ENCODE results near the gene RP9. TPM values are rescaled to one million over a fixed set of nuclear protein-coding genes. Genes with fewer than 3 reads are reported as not detected.
"Not testable (repeated sequence)": the region's sequence is repeated elsewhere in the genome, so short reads cannot be mapped to it uniquely, and the experiment has no call there.

The RP9 gene
- total RNA-seq, 1 donor: 6.5 TPM

DNA sequence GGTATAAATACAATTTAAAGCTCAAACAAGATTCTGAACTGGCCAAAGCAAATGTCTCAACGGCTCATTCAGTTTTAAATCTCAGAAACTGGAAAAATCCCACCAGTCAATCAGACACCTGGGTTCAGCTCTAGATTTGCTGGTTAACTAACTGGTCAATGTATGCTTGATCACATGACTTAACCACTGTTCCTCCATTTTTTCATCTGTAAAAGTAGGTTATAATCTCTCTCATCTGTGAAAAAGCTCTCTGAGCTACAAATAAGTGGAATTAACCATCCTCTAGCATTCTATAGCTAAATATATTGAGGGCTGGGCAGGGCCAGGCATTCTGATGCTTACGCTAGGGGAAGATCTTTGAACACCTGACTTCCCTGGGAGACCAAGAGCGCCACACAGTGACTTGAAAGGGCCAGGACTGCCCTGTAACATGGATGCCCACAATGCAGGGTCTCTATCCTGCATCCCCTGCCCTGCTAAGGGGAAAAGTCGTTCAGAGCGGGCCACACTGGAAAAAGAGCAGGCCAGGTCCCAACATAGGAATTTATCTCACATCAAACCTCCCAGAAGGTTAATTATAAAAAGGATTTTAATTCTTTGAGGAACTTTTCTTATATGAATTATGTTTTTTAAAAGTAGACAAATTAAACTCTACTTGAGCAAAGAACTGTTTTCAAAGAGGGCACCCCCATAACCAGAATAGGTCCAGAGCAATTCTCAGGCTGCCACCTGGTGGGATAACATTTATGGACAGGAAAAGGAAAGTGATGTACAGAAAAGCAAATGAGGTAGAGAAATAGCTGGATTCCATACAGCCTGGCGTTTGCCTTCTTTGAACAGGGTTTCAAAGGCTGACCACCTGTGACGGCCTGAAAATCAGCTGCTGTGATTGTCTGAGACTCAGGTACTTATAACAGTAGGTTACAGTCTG is 1.8 kb downstream of the RP9 start:
- Histone ChIP-seq H3K9me3 (ENCODE audit: low read depth, low read length) (no peaks in the 10 kb centered on the region), H4K20me1 (ENCODE audit: insufficient read depth, low read length) (peaks cover 19% of the 10 kb centered on the region), H3K4me1 (ENCODE audit: insufficient read depth, low read length) (peaks cover 22% of the 10 kb centered on the region), H3K27ac (ENCODE audit: low read depth, low read length) (peak overlapping the region; percentile 59), H3K36me3 (ENCODE audit: insufficient read depth, low read length) (peaks cover 12% of the 10 kb centered on the region), H3K79me2 (ENCODE audit: insufficient read depth, low read length) (peaks cover 65% of the 10 kb centered on the region), H3K4me3 (ENCODE audit: insufficient read depth, low read length) (peak overlapping the region; percentile 87), H2AFZ (ENCODE audit: low read length) (no peak overlapping the region), H3K27me3 (ENCODE audit: insufficient read depth, low read length) (no peaks in the 10 kb centered on the region), H3K4me2 (ENCODE audit: insufficient read depth, low read length) (peak overlapping the region; percentile 97)
- no peak for DNase-seq (ENCODE audit: insufficient read length, low spot score, missing footprints)
- TF ChIP-seq, protein P1, sequence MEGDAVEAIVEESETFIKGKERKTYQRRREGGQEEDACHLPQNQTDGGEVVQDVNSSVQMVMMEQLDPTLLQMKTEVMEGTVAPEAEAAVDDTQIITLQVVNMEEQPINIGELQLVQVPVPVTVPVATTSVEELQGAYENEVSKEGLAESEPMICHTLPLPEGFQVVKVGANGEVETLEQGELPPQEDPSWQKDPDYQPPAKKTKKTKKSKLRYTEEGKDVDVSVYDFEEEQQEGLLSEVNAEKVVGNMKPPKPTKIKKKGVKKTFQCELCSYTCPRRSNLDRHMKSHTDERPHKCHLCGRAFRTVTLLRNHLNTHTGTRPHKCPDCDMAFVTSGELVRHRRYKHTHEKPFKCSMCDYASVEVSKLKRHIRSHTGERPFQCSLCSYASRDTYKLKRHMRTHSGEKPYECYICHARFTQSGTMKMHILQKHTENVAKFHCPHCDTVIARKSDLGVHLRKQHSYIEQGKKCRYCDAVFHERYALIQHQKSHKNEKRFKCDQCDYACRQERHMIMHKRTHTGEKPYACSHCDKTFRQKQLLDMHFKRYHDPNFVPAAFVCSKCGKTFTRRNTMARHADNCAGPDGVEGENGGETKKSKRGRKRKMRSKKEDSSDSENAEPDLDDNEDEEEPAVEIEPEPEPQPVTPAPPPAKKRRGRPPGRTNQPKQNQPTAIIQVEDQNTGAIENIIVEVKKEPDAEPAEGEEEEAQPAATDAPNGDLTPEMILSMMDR (IDR thresholded peaks at IDR 0.05; ENCODE audit: extremely low read depth, low read depth, low read length): peak; percentile 60

DNA sequence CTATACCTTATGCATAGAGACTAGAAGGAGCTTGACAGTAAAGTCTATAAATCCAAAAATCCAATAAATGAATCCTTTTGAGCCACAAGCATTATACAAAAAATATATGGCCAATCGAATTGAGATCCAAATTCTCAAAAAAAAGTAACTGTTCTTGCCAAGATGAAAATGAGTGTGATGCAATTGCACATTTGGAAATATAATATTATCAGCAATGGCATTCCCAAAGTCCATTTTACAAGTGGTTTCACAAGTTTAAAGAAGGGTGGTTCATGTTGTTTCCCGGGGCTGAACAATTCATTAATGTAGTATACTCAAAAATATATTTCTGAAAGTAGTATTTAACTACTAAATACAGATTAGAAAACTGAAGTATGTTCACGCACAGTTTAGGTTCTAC is 7.3 kb downstream of the RP9 start:
- no peak overlapping the region for H3K27ac ChIP-seq (ENCODE audit: low read depth, low read length)
- peaks cover 61% of the 10 kb centered on the region for H3K79me2 ChIP-seq (ENCODE audit: insufficient read depth, low read length)
- no peaks in the 10 kb centered on the region for H3K4me1 ChIP-seq (ENCODE audit: insufficient read depth, low read length)
- DNase-seq (ENCODE audit: insufficient read length, low spot score, missing footprints): no peak
- no peak overlapping the region for H3K4me3 ChIP-seq (ENCODE audit: insufficient read depth, low read length)
- H3K27me3 ChIP-seq (ENCODE audit: insufficient read depth, low read length): no peaks in the 10 kb centered on the region
- peaks cover 44% of the 10 kb centered on the region for H3K36me3 ChIP-seq (ENCODE audit: insufficient read depth, low read length)
- H3K9me3 ChIP-seq (ENCODE audit: low read depth, low read length): no peaks in the 10 kb centered on the region
- TF ChIP-seq, protein P1 (IDR thresholded peaks at IDR 0.05; ENCODE audit: extremely low read depth, low read depth, low read length): no peak
- H3K4me2 ChIP-seq (ENCODE audit: insufficient read depth, low read length): no peak overlapping the region
- peaks cover 13% of the 10 kb centered on the region for H4K20me1 ChIP-seq (ENCODE audit: insufficient read depth, low read length)
- no peak overlapping the region for H2AFZ ChIP-seq (ENCODE audit: low read length)

GRCh38 chr7:33100770-33101169 is 8.4 kb downstream of the RP9 start:
- no peak overlapping the region for H2AFZ ChIP-seq (ENCODE audit: low read length)
- no peaks in the 10 kb centered on the region for H3K9me3 ChIP-seq (ENCODE audit: low read depth, low read length)
- no peaks in the 10 kb centered on the region for H3K4me1 ChIP-seq (ENCODE audit: insufficient read depth, low read length)
- H4K20me1 ChIP-seq (ENCODE audit: insufficient read depth, low read length): peaks cover 13% of the 10 kb centered on the region
- no peak overlapping the region for H3K4me3 ChIP-seq (ENCODE audit: insufficient read depth, low read length)
- no peaks in the 10 kb centered on the region for H3K27me3 ChIP-seq (ENCODE audit: insufficient read depth, low read length)
- H3K4me2 ChIP-seq (ENCODE audit: insufficient read depth, low read length): no peak overlapping the region
- peaks cover 54% of the 10 kb centered on the region for H3K36me3 ChIP-seq (ENCODE audit: insufficient read depth, low read length)
- H3K27ac ChIP-seq (ENCODE audit: low read depth, low read length): no peak overlapping the region
- peaks cover 49% of the 10 kb centered on the region for H3K79me2 ChIP-seq (ENCODE audit: insufficient read depth, low read length)
- DNase-seq (ENCODE audit: insufficient read length, low spot score, missing footprints): no peak
- TF ChIP-seq, protein P1 (IDR thresholded peaks at IDR 0.05; ENCODE audit: extremely low read depth, low read depth, low read length): no peak

DNA sequence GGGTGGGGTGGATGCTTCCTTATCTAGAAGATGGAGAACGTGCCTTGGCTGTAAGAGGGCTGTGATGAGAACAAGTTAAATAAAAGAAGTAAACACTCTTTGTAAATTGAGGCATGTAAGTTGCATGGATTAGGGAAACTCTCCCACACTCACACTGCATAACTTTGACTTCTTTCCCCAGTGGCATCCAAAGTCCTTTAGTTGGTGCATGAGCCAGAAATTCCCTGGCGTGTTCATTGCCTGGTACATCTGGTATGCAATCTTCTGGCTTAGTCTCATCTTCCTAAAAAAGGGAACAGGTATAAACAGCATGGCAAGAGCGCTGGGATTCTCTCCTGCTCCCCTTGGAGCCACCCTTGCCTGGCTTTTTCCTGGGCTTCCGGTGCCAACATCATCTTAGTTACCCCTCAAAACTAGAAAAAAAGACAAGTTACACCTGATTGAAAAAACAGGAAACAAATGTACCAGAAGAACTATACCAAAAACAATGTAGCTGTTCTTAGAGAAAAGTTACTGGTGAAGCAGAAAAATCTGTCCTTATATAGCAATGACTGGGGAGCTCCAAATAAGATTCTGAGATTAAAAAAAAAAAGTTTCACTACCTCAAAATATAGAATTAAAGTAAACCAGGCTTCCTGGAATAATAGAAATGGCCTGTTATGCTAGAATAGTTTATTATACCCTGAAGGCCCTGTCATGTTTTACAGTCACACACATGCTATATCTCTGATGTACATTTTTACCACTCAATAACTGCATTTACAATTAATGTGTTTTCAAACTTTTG is 9.9 kb downstream of the RP9 start:
- Histone ChIP-seq H2AFZ (ENCODE audit: low read length) (no peak overlapping the region), H3K9me3 (ENCODE audit: low read depth, low read length) (no peaks in the 10 kb centered on the region), H3K4me3 (ENCODE audit: insufficient read depth, low read length) (no peak overlapping the region), H3K36me3 (ENCODE audit: insufficient read depth, low read length) (peaks cover 62% of the 10 kb centered on the region), H3K4me1 (ENCODE audit: insufficient read depth, low read length) (no peaks in the 10 kb centered on the region), H4K20me1 (ENCODE audit: insufficient read depth, low read length) (peaks cover 9% of the 10 kb centered on the region), H3K4me2 (ENCODE audit: insufficient read depth, low read length) (no peak overlapping the region), H3K79me2 (ENCODE audit: insufficient read depth, low read length) (peaks cover 36% of the 10 kb centered on the region), H3K27me3 (ENCODE audit: insufficient read depth, low read length) (no peaks in the 10 kb centered on the region), H3K27ac (ENCODE audit: low read depth, low read length) (no peak overlapping the region)
- TF ChIP-seq, protein P1 (IDR thresholded peaks at IDR 0.05; ENCODE audit: extremely low read depth, low read depth, low read length): no peak
- DNase-seq (ENCODE audit: insufficient read length, low spot score, missing footprints): no peak

GRCh38 chr7:33094745-33095275 is 14.4 kb downstream of the RP9 start:
- H3K27ac ChIP-seq (ENCODE audit: low read depth, low read length); H4K20me1 ChIP-seq (ENCODE audit: insufficient read depth, low read length); H3K79me2 ChIP-seq (ENCODE audit: insufficient read depth, low read length); H2AFZ ChIP-seq (ENCODE audit: low read length); H3K9me3 ChIP-seq (ENCODE audit: low read depth, low read length); H3K27me3 ChIP-seq (ENCODE audit: insufficient read depth, low read length); H3K4me2 ChIP-seq (ENCODE audit: insufficient read depth, low read length); DNase-seq (ENCODE audit: insufficient read length, low spot score, missing footprints); H3K4me3 ChIP-seq (ENCODE audit: insufficient read depth, low read length); H3K4me1 ChIP-seq (ENCODE audit: insufficient read depth, low read length): not testable (repeated sequence)
- H3K36me3 ChIP-seq (ENCODE audit: insufficient read depth, low read length): peaks cover 48% of the 10 kb centered on the region

Measured in osteoblast (primary cell).